Posterior cingulate gyrus (tissue), 11 donors: Measurements from ENCODE around the gene ADGRF5.
"Not testable (repeated sequence)": the region's sequence is repeated elsewhere in the genome, so short reads cannot be mapped to it uniquely, and the experiment has no call there.

ENCODE experiments used
- DNase-seq, 10 donors: peaks; one replicate each; pipeline versions ENCODE4 v3.0.0 to v3.0.0-alpha.2; 2020 to 2021; ENCODE audit warnings: mixed read lengths in 3 of 10
- intact Hi-C: fragments of 100-400 bp; cut with DNase I; formaldehyde crosslinking; loops from one replicate; pipeline ENCODE4 v1.15.1; 2023

Gene ADGRF5

DNA sequence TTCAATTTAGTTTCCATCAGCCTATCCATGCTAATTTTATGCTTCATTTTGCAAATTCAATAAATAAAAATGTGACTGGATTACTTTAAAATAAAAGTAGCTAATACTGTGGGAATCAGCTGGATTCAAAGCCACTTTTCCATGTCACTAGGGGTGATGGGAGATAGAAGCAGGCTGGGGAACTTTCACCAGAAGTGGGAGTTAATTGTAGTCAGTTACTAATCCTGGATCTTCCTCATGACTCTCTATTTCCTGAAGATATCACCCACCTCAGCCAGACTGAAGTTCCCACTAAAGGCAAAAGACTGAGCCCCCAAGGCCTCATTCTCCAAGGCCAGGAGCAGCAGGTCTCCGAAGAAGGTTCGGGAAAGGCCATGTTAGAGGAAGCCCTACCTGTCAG lies 86.7 kb downstream of the ADGRF5 start:
- intact Hi-C loops, DNase-seq: not testable (repeated sequence)

DNA sequence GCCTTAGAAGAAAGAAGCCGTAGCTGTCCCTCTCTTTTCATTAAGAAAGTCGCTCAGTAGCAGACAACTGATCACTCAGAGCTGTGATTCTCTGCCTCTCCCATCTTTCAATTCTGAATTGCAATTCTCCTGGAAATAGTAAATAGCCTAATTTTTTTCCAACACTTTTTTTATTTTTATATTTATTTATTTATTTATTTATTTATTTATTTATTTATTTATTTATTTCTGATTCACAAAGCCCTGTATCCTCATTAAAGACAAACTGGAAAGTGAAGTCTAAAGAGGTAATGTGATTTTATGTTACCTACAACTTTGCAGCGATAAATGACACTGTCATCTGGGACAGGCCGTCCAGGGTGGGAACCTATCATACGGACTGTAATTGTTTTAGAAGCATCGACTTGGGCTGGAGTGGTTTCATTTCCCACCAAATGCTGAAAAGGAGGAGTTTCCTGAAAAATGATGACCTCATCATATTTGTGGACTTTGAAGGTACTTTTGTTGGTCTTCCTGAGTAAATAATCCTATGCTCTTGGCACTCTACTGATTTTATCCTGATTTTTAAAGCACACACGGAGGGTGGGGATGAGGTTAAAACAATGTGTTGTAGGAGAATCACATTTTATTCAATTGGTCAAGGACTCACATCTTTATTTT lies 87.4 kb downstream of the ADGRF5 start:
- DNase-seq, intact Hi-C loops: not testable (repeated sequence)

DNA sequence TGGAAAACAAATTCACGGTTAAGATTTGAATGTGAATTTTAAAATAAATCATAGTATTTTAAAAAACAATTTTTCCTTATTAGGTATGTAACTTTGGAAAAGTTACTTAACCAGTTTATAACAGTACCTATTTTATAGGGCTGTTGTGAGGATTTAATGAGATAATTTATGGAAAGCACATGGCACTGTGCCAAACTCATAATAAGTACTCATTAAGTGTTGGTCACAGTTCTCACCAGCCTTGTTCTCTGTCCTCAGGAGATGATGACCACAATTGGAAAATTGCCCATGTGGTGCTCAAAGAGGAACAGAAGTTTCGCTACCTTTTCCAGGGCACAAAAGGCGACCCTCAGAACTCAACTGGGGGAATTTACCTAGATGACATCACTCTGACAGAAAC lies 88.9 kb downstream of the ADGRF5 start:
- DNase-seq: no peak
- intact Hi-C loops: no loop called here

DNA sequence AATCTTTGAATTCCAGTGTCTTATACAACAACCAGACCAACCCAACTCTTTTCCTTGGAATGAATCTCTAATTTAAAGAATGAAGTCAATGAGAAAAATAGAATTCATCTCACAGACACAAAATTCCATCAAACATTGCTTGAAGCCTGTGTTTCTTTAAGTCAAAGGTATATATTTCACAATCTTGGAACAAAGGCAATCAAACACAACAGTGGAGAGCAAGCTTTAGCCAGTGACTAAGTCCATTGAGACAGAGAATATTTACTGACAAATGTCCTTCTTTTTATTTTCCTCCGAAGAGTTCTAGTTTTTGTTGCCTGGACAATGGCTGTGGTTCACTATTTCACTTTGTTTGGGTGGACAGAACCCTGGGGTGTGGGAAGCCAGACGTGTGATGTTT lies 92.8 kb downstream of the ADGRF5 start:
- intact Hi-C loops: no loop called here

DNA sequence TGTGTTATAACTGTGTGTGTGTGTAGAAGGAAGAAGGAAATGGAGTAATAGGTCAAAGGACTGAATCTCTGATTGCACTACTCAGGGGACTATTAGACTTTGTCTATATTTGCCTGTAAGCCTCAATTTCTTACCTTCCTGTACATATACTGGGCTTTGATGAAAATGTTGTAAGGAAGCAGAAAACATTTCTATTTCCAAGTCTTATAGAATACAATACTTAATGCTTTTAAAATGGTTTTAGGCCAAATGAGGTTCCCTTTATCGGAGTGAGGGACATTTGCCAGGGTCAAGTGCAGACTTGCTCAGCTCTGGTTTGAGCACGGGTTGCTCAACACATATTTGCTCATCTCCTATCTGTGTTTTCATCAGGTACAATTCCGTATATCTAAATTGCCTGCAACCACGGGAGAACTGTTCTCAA lies 100.3 kb downstream of the ADGRF5 start:
- intact Hi-C loops: no loop called here
- DNase-seq: no peak

More for the DNA sequence above, 92.8 kb downstream of the ADGRF5 start:
- no peak for DNase-seq

DNA sequence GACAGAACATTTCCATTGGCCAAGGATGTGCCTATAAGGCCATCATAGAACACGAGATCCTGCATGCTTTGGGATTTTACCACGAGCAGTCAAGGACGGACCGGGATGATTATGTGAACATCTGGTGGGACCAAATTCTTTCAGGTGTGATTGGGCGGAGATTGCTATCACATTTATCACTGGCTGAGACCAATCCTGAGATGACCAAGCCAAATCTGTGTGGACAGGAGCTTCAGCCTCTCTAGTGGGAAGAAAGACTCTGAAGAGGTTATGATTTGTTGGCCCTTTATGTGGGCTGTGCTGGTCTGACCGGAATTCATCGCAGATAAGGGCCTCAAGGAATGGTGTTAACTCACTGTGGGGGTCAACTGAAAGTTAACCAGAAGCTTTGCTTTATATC lies 102.2 kb downstream of the ADGRF5 start:
- no peak for DNase-seq
- intact Hi-C loops: no loop called here

DNA sequence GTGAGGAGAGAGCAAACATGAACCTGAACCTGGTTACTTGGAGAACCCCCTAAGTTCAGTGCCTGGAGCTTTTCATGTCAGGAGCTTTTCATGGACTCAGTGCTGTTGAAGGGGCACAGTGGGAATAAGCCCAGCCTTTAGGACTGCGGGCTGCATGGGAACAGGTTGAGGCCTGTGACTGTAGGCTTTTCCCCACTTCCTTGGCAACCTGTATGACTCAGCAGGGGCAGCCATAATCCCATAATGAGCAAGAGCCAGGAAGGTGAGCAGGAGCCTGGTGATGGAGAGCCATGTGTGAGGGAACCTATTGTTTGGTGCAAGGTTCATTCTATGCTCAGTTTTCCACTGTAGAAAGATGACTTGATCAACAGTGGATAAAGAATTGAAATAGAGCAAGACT lies 105.1 kb downstream of the ADGRF5 start:
- intact Hi-C loops: no loop called here
- no peak for DNase-seq

DNA sequence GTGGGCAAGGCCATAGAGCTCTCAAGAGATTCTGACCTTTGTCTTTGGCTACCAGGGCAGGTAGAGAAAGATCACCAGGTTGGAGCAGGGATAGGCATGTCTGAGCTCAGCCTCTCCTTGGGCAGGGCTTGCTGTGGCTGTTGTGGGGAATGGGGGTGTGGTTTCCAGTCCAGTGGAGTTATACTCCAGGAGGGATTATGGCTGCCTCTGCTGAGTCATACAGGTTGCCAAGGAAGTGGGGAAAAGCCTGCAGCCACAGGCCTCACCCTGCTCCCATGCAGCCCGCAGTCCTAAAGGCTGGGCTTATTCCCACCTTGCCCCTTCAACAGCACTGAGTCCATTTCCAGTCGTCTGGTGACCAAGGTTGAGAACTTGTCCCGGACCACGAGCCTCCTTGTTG lies 106.6 kb downstream of the ADGRF5 start:
- intact Hi-C loops: no loop called here
- DNase-seq: peak in 1 of 10 donors; percentile 14

DNA sequence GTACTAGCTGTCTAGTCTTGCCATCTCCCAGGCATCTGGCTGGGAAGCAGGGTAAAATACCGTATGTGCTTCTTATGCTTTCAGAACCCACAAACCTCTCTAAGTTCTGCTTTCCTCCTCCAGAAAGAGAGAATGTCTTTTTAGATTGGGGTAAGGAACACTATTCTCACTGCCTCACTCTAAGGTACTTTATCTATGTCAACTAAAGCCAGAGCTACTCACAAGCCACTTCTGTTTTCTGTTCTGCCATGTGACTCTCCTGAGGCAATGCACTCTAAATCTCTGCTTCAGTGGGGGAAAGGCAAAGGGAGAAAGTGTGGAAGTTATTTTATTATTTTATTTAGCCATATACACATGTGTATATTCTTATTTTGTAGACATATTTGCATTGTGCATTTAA lies 112.9 kb downstream of the ADGRF5 start:
- intact Hi-C loops: no loop called here

More for the DNA sequence above, 112.9 kb downstream of the ADGRF5 start:
- DNase-seq: no peak
